GM12873 (cell line): Measurements from ENCODE around the gene ARHGEF1.
A peak's percentile ranks its signal among the peaks of the same experiment; 100 is the strongest.

Experiments
- TF ChIP-seq, protein P1 (sequence below): IDR thresholded peaks from 2 replicates; pipeline ENCODE4 v1.5.1; 2012; ENCODE audit warnings: low read depth, mild to moderate bottlenecking, moderate library complexity, low read length, control low read depth; ENCODE audit not compliant: insufficient read depth; ENCODE audit errors: missing control alignments

ARHGEF1 gene

GRCh38 chr19:41871573-41872383 is 11.2 kb upstream of the ARHGEF1 start:
- TF ChIP-seq, protein P1, sequence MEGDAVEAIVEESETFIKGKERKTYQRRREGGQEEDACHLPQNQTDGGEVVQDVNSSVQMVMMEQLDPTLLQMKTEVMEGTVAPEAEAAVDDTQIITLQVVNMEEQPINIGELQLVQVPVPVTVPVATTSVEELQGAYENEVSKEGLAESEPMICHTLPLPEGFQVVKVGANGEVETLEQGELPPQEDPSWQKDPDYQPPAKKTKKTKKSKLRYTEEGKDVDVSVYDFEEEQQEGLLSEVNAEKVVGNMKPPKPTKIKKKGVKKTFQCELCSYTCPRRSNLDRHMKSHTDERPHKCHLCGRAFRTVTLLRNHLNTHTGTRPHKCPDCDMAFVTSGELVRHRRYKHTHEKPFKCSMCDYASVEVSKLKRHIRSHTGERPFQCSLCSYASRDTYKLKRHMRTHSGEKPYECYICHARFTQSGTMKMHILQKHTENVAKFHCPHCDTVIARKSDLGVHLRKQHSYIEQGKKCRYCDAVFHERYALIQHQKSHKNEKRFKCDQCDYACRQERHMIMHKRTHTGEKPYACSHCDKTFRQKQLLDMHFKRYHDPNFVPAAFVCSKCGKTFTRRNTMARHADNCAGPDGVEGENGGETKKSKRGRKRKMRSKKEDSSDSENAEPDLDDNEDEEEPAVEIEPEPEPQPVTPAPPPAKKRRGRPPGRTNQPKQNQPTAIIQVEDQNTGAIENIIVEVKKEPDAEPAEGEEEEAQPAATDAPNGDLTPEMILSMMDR, result no peak

- TF ChIP-seq, protein P1, result no peak
Measured at GRCh38 chr19:41872384-41872774, 10.6 kb upstream of the ARHGEF1 start.

GRCh38 chr19:41872775-41873647 is 10.0 kb upstream of the ARHGEF1 start:
- TF ChIP-seq, protein P1, result peak; percentile 86

- TF ChIP-seq, protein P1, result no peak
Measured at GRCh38 chr19:41876847-41877832, 5.8 kb upstream of the ARHGEF1 start, which contains the start of gene CD79A. CD79A (plus strand) TSS chr19:41877279; CDS start chr19:41877305, 26 bp downstream.

GRCh38 chr19:41877916-41878905 is 4.8 kb upstream of the ARHGEF1 start:
- TF ChIP-seq, protein P1, result peak; percentile 34

DNA sequence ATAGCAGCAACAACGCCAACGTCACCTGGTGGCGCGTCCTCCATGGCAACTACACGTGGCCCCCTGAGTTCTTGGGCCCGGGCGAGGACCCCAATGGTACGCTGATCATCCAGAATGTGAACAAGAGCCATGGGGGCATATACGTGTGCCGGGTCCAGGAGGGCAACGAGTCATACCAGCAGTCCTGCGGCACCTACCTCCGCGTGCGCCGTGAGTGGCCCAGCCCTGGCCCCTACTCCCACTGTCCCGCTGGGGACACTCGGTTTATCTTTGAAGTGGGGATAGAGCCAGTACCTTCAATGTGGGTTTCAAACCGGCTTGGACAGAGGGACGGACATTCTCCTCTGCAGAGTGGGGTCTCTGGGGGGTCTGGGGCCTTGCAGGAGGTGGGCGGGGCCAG is 3.9 kb upstream of the ARHGEF1 start:
- TF ChIP-seq, protein P1, result no peak
